H1 (cell line): ENCODE measurements around the gene CPNE4. TPM values are rescaled to one million over a fixed set of nuclear protein-coding genes. Genes with fewer than 3 reads are reported as not detected.
A peak's percentile ranks its signal among the peaks of the same experiment; 100 is the strongest.

ENCODE experiments used
- CTCF ChIA-PET: fragments of 300-600 bp; sonication (Branson Sonifier 250); formaldehyde crosslinking; loops from one replicate; lab custom pipeline; 2021; ENCODE audit not compliant: partially characterized antibody; lab: Charles Lee
- POLR2A ChIA-PET: fragments of 300-600 bp; sonication (Branson Sonifier 250); formaldehyde crosslinking; loops from one replicate; lab custom pipeline; 2021; ENCODE audit warnings: inconsistent platforms; ENCODE audit not compliant: partially characterized antibody; lab: Charles Lee
- DNase-seq, 2 experiments: peaks; one replicate each; pipeline versions ENCODE4 v3.0.0 to v3.0.0-alpha.2; 2010 to 2022; ENCODE audit warnings: low spot score in 2 of 2, low read depth in 1 of 2, mixed read lengths in 1 of 2
- FAIRE-seq: peaks from 2 replicates; lab custom pipeline; 2011; peaks lifted over from hg19 to GRCh38; lab: Jason Lieb, UNC
- H2AFZ ChIP-seq: 2 replicates; pipeline ENCODE4 v1.8.1; 2012; ENCODE audit warnings: low read length, inconsistent platforms
- H2AK5ac ChIP-seq: 2 replicates; pipeline ENCODE4 v1.6.1; 2013; ENCODE audit warnings: low read depth, low read length
- H2BK120ac ChIP-seq: replicated peaks from 2 replicates; pipeline ENCODE3; 2013; ENCODE audit warnings: low read depth, low read length, inconsistent platforms
- H2BK12ac ChIP-seq: 2 replicates; pipeline ENCODE4 v1.6.1; 2013; ENCODE audit warnings: low read depth, low read length
- H2BK15ac ChIP-seq: 2 replicates; pipeline ENCODE4 v1.6.1; 2013; ENCODE audit warnings: low read length
- H2BK20ac ChIP-seq: 2 replicates; pipeline ENCODE4 v1.6.1; 2013; ENCODE audit warnings: low read length
- H2BK5ac ChIP-seq: 2 replicates; pipeline ENCODE4 v1.6.1; 2013; ENCODE audit warnings: low read depth, low read length
- H3K14ac ChIP-seq: 2 replicates; pipeline ENCODE4 v1.6.1; 2013; ENCODE audit warnings: inconsistent platforms; ENCODE audit not compliant: insufficient read length
- H3K18ac ChIP-seq: 2 replicates; pipeline ENCODE4 v1.6.1; 2013; ENCODE audit warnings: low read length; ENCODE audit errors: extremely low read depth
- H3K23ac ChIP-seq: 2 replicates; pipeline ENCODE4 v1.6.1; 2013; ENCODE audit warnings: inconsistent platforms; ENCODE audit not compliant: insufficient read length
- H3K23me2 ChIP-seq: 2 replicates; pipeline ENCODE4 v1.6.1; 2013; ENCODE audit warnings: low read depth, low read length
- H3K27ac ChIP-seq: 2 replicates; pipeline ENCODE4 v1.6.1; 2011; ENCODE audit warnings: low read depth, low read length, inconsistent platforms
- H3K27me3 ChIP-seq, 4 experiments: replicated peaks in 1 of 4; 1 replicate in 1 of 4; 2 replicates in 3 of 4; pipeline versions ENCODE4 v1.6.1 to v1.8.1; 2011 to 2013; ENCODE audit warnings: low read length in 3 of 4, mild to moderate bottlenecking in 3 of 4, inconsistent platforms in 2 of 4, mixed read lengths in 2 of 4, moderate library complexity in 1 of 4; ENCODE audit not compliant: control insufficient read depth in 3 of 4, insufficient read depth in 3 of 4; ENCODE audit errors: extremely low read depth in 1 of 4
- H3K36me3 ChIP-seq, 4 experiments: 2 replicates each; pipeline versions ENCODE4 v1.6.1 to v1.8.1; 2011 to 2013; ENCODE audit warnings: mild to moderate bottlenecking in 4 of 4, low read length in 3 of 4, moderate library complexity in 2 of 4, control low read depth in 1 of 4, inconsistent platforms in 1 of 4; ENCODE audit not compliant: insufficient read depth in 4 of 4, control insufficient read depth in 2 of 4
- H3K4ac ChIP-seq: replicated peaks from 2 replicates; pipeline ENCODE3; 2013; ENCODE audit warnings: low read length, low read depth, mixed read lengths, inconsistent platforms; ENCODE audit not compliant: insufficient read length
- H3K4me1 ChIP-seq, 4 experiments: replicated peaks in 1 of 4; 1 replicate in 1 of 4; 2 replicates in 3 of 4; pipeline versions ENCODE4 v1.6.1 to v1.8.1; 2011 to 2013; ENCODE audit warnings: low read length in 3 of 4, inconsistent platforms in 2 of 4, mixed read lengths in 1 of 4; ENCODE audit not compliant: insufficient read depth in 4 of 4, control insufficient read depth in 3 of 4
- H3K4me2 ChIP-seq, 2 experiments: 2 replicates each; pipeline versions ENCODE4 v1.6.1 to v1.8.1; 2011 to 2013; ENCODE audit warnings: low read depth in 2 of 2, low read length in 2 of 2, control low read depth in 1 of 2, inconsistent platforms in 1 of 2, mild to moderate bottlenecking in 1 of 2; ENCODE audit not compliant: insufficient read depth in 1 of 2
- H3K4me3 ChIP-seq, 4 experiments: fragments of 200-600, 300-600 bp in 1 of 4; sonication (generic), shearing (Covaris generic), sonication (Bioruptor Twin) in 1 of 4; 2 replicates each; pipeline versions ENCODE4 v1.5.1 to v1.8.1; 2011 to 2016; ENCODE audit warnings: low read length in 4 of 4, low read depth in 3 of 4, control low read depth in 2 of 4, inconsistent platforms in 2 of 4, mild to moderate bottlenecking in 2 of 4, mixed read lengths in 1 of 4, moderate library complexity in 1 of 4; ENCODE audit not compliant: insufficient read depth in 2 of 4; ENCODE audit errors: extremely low read depth in 1 of 4
- H3K56ac ChIP-seq: replicated peaks from 2 replicates; pipeline ENCODE3; 2013; ENCODE audit warnings: low read depth, mild to moderate bottlenecking, mixed read lengths, low read length, inconsistent platforms; ENCODE audit not compliant: insufficient read length
- H3K79me1 ChIP-seq: 2 replicates; pipeline ENCODE4 v1.6.1; 2013; ENCODE audit warnings: low read depth, low read length, control low read depth
- H3K79me2 ChIP-seq, 2 experiments: 2 replicates each; pipeline versions ENCODE4 v1.6.1 to v1.8.1; 2012 to 2013; ENCODE audit warnings: low read length in 2 of 2, mild to moderate bottlenecking in 2 of 2, inconsistent platforms in 1 of 2; ENCODE audit not compliant: insufficient read depth in 2 of 2, control insufficient read depth in 1 of 2
- H3K9ac ChIP-seq, 4 experiments: replicated peaks in 1 of 4; 1 replicate in 1 of 4; 2 replicates in 3 of 4; pipeline versions ENCODE4 v1.6.1 to v1.8.1; 2011 to 2013; ENCODE audit warnings: low read depth in 3 of 4, low read length in 3 of 4, control low read depth in 2 of 4, mild to moderate bottlenecking in 2 of 4, moderate library complexity in 2 of 4, inconsistent platforms in 1 of 4; ENCODE audit errors: extremely low read depth in 1 of 4
- H3K9me3 ChIP-seq, 2 experiments: 2 replicates each; pipeline versions ENCODE4 v1.6.1 to v1.8.1; 2012 to 2013; ENCODE audit warnings: mild to moderate bottlenecking in 2 of 2, moderate library complexity in 2 of 2, control low read depth in 1 of 2, inconsistent platforms in 1 of 2, low read depth in 1 of 2, low read length in 1 of 2, mixed read lengths in 1 of 2; ENCODE audit not compliant: insufficient read depth in 2 of 2
- H4K20me1 ChIP-seq, 2 experiments: replicated peaks in 1 of 2; 2 replicates each; pipeline versions ENCODE3 to v1.8.1; 2011 to 2013; ENCODE audit warnings: inconsistent platforms in 2 of 2, low read length in 2 of 2, mild to moderate bottlenecking in 1 of 2; ENCODE audit not compliant: insufficient read depth in 2 of 2, control insufficient read depth in 1 of 2
- H4K5ac ChIP-seq: 2 replicates; pipeline ENCODE4 v1.6.1; 2013; ENCODE audit warnings: low read length, low read depth, mixed read lengths, inconsistent platforms; ENCODE audit not compliant: insufficient read length
- H4K8ac ChIP-seq: 2 replicates; pipeline ENCODE4 v1.8.0; 2013; ENCODE audit warnings: mild to moderate bottlenecking, moderate library complexity, low read length, inconsistent platforms; ENCODE audit not compliant: insufficient read depth; ENCODE audit errors: extremely low read depth
- H4K91ac ChIP-seq: replicated peaks from 2 replicates; pipeline ENCODE3; 2013; ENCODE audit warnings: low read length, mixed read lengths, inconsistent platforms; ENCODE audit not compliant: insufficient read length
- ASH2L ChIP-seq: fragments of 200-600, 300-600 bp; sonication (generic); IDR thresholded peaks from one replicate; pipeline ENCODE4 v1.7.1; 2017; ENCODE audit warnings: low read length
- BACH1 ChIP-seq: IDR thresholded peaks from 2 replicates; pipeline ENCODE4 v1.6.1; 2012; ENCODE audit warnings: low read length, improper control_type of control experiment
- BCL11A ChIP-seq, 2 experiments: IDR thresholded peaks; one replicate each; pipeline ENCODE4 v1.6.1; 2011; ENCODE audit warnings: low read depth in 2 of 2, low read length in 2 of 2, mild to moderate bottlenecking in 2 of 2
- CBX5 ChIP-seq: fragments of 300-800, 300-1000 bp; sonication (generic); IDR thresholded peaks from 2 replicates; pipeline ENCODE4 v1.7.1; 2016; ENCODE audit warnings: antibody characterized with exemption, low read length, low read depth
- JUN ChIP-seq: IDR thresholded peaks from 2 replicates; pipeline ENCODE4 v1.6.1; 2011; ENCODE audit warnings: low read depth, mild to moderate bottlenecking, improper control_type of control experiment, low read length
- JUND ChIP-seq: IDR thresholded peaks from 2 replicates; pipeline ENCODE4 v1.6.1; 2011; ENCODE audit warnings: mild to moderate bottlenecking, improper control_type of control experiment, low read length
- POU5F1 ChIP-seq: IDR thresholded peaks from 2 replicates; pipeline ENCODE4 v1.6.1; 2011; ENCODE audit warnings: low read depth, mild to moderate bottlenecking, low read length, moderate library complexity
- SIN3A ChIP-seq, 2 experiments: IDR thresholded peaks in 1 of 2; conservative IDR thresholded peaks in 1 of 2; 2 replicates each; pipeline ENCODE4 v1.6.1; 2011 to 2012; ENCODE audit warnings: low read length in 2 of 2, improper control_type of control experiment in 1 of 2, low read depth in 1 of 2, mild to moderate bottlenecking in 1 of 2
- TAF7 ChIP-seq: optimal IDR thresholded peaks from 2 replicates; pipeline ENCODE3; 2011; ENCODE audit warnings: low read depth, mild to moderate bottlenecking, inconsistent platforms, low read length, moderate library complexity, borderline replicate concordance
- TEAD4 ChIP-seq: IDR thresholded peaks from 2 replicates; pipeline ENCODE4 v1.6.1; 2012; ENCODE audit warnings: low read depth, low read length, inconsistent platforms, mixed read lengths
- WGBS, 2 experiments: shearing (Covaris generic) in 1 of 2; methylation state at CpG; one replicate each; pipeline versions ENCODE4 v1.1.6 to v1.1.7; 2013 to 2015; ENCODE audit warnings: low lambda C conversion rate in 2 of 2, mixed read lengths in 2 of 2, inconsistent platforms in 1 of 2, low coverage in 1 of 2, missing lambda C conversion rate in 1 of 2; ENCODE audit not compliant: insufficient replicate concordance in 2 of 2, insufficient coverage in 1 of 2, insufficient read length in 1 of 2; ENCODE audit errors: extremely low coverage in 1 of 2, missing lambda C conversion rate in 1 of 2; 5-methylcytosine and 5-hydroxymethylcytosine counted together
- polyA plus RNA-seq, 7 experiments: library from polyadenylated mRNA; depleted of rRNA in 3 of 7; stranded (reverse) in 5 of 7; unstranded in 2 of 7; fragments of >200 nt in 5 of 7; fragments of 200-250 nt in 2 of 7; gene quantifications; 1 replicate in 5 of 7; 2 replicates in 1 of 7; 4 replicates in 1 of 7; pipeline versions ENCODE4 v1.2.1 to v1.2.3, GENCODE V29; 2011 to 2013; ENCODE audit warnings: missing spikeins in 2 of 7, mixed read lengths in 2 of 7
- total RNA-seq: library from RNA; stranded (reverse); fragmentation: NEBNext Ultra II Directional; extraction: Animal tissue kit (Norgen Biotek cat#: 25700); gene quantifications from 2 replicates; pipeline ENCODE4 v1.2.1, GENCODE V29; 2021

The CPNE4 gene
- total and polyA plus RNA-seq, 2 of the 8 experiments (the other 6 are each of a cell fraction or from before 2014, with no cell fraction given), result 0.82 to 3.8 TPM

GRCh38 chr3:131962982-131963381, 71.8 kb downstream of the CPNE4 start:
- WGBS, 2 experiments, result 94% methylated on average over 5 of the region's 5 CpGs; no CpG with 5 or more reads in 1 of the 2 experiments
- H3K79me1 ChIP-seq, result no peaks in the 10 kb centered on the region
- no peak overlapping the region for H4K91ac ChIP-seq
- TF ChIP-seq JUN, result no peak
- no peak for TF ChIP-seq JUND
- no peak for TF ChIP-seq POU5F1
- TF ChIP-seq CBX5, result no peak
- no peak for TF ChIP-seq BACH1
- no peak for TF ChIP-seq TAF7
- no peak for TF ChIP-seq BCL11A (IDR thresholded peaks at IDR 0.05; ENCODE audit: low read depth in 2 of 2, low read length in 2 of 2)
- TF ChIP-seq TEAD4, result no peak
- TF ChIP-seq SIN3A (conservative IDR thresholded peaks at IDR 0.05 in 1 of 2, IDR thresholded peaks at IDR 0.05 in 1 of 2; ENCODE audit: low read depth in 1 of 2, low read length in 2 of 2), result no peak
- TF ChIP-seq ASH2L, result no peak
- no peak overlapping the region for H3K4me3 ChIP-seq
- no peaks in the 10 kb centered on the region for H3K79me2 ChIP-seq
- H3K27me3 ChIP-seq, result no peaks in the 10 kb centered on the region
- H2AK5ac ChIP-seq, result no peak overlapping the region
- ChIA-PET POLR2A (no interaction called here), CTCF (interaction anchor here (1.2 to 1.3 kb wide), 2 partner anchors 167 to 248 kb away, joined by 3 to 5 read pairs; no protein-coding TSS in a partner anchor)
- no peak overlapping the region for H2BK5ac ChIP-seq
- no peak overlapping the region for H4K5ac ChIP-seq
- H3K36me3 ChIP-seq, result no peaks in the 10 kb centered on the region
- peak overlapping the region in 1 of 2 experiments; percentile 17; a peak in 1 of 4 replicates for H3K4me2 ChIP-seq
- H3K56ac ChIP-seq, result no peak overlapping the region
- no peaks in the 10 kb centered on the region for H3K9me3 ChIP-seq
- DNase-seq, result no peak
- H4K20me1 ChIP-seq, result no peaks in the 10 kb centered on the region
- H3K18ac ChIP-seq, result no peak overlapping the region
- no peaks in the 10 kb centered on the region for H3K23me2 ChIP-seq
- H2BK20ac ChIP-seq, result no peak overlapping the region
- no peak overlapping the region for H3K23ac ChIP-seq
- FAIRE-seq, result no peak
- no peak overlapping the region for H3K4ac ChIP-seq
- no peaks in the 10 kb centered on the region; a peak in 3 of 7 replicates for H3K4me1 ChIP-seq
- H4K8ac ChIP-seq, result no peak overlapping the region; the same call in 1 of the 2 replicates
- H3K14ac ChIP-seq, result no peak overlapping the region
- no peak overlapping the region for H2BK15ac ChIP-seq
- H2AFZ ChIP-seq, result peak overlapping the region; percentile 85
- H3K9ac ChIP-seq, result no peak overlapping the region
- H3K27ac ChIP-seq, result no peak overlapping the region
- no peak overlapping the region for H2BK12ac ChIP-seq
- H2BK120ac ChIP-seq, result no peak overlapping the region
